Measurements from ENCODE around the gene OTOF. TPM values are rescaled to one million over a fixed set of nuclear protein-coding genes. Genes with fewer than 3 reads are reported as not detected.

OTOF gene
- polyA plus RNA-seq, 1 of the 3 experiments (the other 2 are of a cell fraction), result not detected

DNA sequence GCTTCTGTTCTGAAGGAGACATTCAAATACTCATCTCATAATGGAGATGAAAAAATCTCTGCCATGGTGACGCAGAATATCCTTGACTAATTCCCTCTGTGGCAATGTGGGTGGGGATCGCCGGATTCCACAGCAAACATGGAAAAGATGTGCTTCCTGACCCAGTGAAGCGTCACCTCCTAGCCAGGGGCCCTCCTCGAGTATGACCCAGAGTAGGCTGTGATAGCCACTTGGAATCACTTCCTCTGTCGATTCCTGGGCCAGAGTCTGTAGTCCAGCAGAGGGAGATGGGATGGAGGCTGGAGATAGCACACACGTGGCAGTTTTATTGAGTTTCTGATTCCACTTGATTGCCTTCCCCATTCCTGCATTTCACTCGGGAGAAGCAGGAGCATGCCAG, 39.4 kb downstream of the OTOF start:
- Histone ChIP-seq H3F3A (replicated peaks; ENCODE audit: insufficient read depth) (no peaks in the 10 kb centered on the region), H3K36me3 (replicated peaks in 1 of 2; ENCODE audit: control insufficient read depth in 1 of 2, insufficient read depth in 2 of 2, low read length in 1 of 2) (no peaks in the 10 kb centered on the region), H3K27me3 (ENCODE audit: insufficient read depth) (no peaks in the 10 kb centered on the region), H3K4me2 (no peak overlapping the region), H3K4me1 (ENCODE audit: control insufficient read depth in 1 of 2, insufficient read depth in 2 of 2, low read depth in 1 of 2, low read length in 1 of 2) (peaks cover 0 to 3% of the 10 kb centered on the region in 2 experiments; a peak in 1 of 4 replicates), H3K79me2 (ENCODE audit: insufficient read depth) (no peaks in the 10 kb centered on the region), H3K9me2 (no peaks in the 10 kb centered on the region), H3K27ac (ENCODE audit: low read depth in 2 of 2, low read length in 1 of 2) (no peak overlapping the region), H4K20me1 (ENCODE audit: insufficient read depth) (no peaks in the 10 kb centered on the region), H3K4me3 (ENCODE audit: low read depth in 2 of 2, low read length in 1 of 2) (no peak overlapping the region), H3K9ac (no peak overlapping the region), H3K9me3 (no peaks in the 10 kb centered on the region), H2AFZ (ENCODE audit: low read depth) (no peak overlapping the region)
- WGBS (ENCODE audit: low lambda C conversion rate), result 59% methylated on average over 8 of the region's 8 CpGs
- TF ChIP-seq NFIC (IDR thresholded peaks at IDR 0.05; ENCODE audit: borderline replicate concordance) (no peak), CHD2 (IDR thresholded peaks at IDR 0.05; ENCODE audit: low read length, partially characterized antibody) (no peak), RCOR1 (IDR thresholded peaks at IDR 0.05; ENCODE audit: low read length) (no peak), RFX5 (IDR thresholded peaks at IDR 0.05; ENCODE audit: low read length) (no peak), NRF1 (IDR thresholded peaks at IDR 0.05; ENCODE audit: low read depth, low read length) (no peak), EZH2phosphoT487 (IDR thresholded peaks at IDR 0.05; ENCODE audit: borderline replicate concordance, low read depth) (no peak), TCF12 (IDR thresholded peaks at IDR 0.05) (no peak)
- TF ChIP-seq, protein P1, sequence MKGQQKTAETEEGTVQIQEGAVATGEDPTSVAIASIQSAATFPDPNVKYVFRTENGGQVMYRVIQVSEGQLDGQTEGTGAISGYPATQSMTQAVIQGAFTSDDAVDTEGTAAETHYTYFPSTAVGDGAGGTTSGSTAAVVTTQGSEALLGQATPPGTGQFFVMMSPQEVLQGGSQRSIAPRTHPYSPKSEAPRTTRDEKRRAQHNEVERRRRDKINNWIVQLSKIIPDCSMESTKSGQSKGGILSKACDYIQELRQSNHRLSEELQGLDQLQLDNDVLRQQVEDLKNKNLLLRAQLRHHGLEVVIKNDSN (IDR thresholded peaks at IDR 0.05; ENCODE audit: borderline replicate concordance, low read depth), result no peak
- TF ChIP-seq, protein P2, sequence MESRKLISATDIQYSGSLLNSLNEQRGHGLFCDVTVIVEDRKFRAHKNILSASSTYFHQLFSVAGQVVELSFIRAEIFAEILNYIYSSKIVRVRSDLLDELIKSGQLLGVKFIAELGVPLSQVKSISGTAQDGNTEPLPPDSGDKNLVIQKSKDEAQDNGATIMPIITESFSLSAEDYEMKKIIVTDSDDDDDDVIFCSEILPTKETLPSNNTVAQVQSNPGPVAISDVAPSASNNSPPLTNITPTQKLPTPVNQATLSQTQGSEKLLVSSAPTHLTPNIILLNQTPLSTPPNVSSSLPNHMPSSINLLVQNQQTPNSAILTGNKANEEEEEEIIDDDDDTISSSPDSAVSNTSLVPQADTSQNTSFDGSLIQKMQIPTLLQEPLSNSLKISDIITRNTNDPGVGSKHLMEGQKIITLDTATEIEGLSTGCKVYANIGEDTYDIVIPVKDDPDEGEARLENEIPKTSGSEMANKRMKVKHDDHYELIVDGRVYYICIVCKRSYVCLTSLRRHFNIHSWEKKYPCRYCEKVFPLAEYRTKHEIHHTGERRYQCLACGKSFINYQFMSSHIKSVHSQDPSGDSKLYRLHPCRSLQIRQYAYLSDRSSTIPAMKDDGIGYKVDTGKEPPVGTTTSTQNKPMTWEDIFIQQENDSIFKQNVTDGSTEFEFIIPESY (IDR thresholded peaks at IDR 0.05; ENCODE audit: borderline replicate concordance, low read depth), result no peak
- TF ChIP-seq, protein P3, sequence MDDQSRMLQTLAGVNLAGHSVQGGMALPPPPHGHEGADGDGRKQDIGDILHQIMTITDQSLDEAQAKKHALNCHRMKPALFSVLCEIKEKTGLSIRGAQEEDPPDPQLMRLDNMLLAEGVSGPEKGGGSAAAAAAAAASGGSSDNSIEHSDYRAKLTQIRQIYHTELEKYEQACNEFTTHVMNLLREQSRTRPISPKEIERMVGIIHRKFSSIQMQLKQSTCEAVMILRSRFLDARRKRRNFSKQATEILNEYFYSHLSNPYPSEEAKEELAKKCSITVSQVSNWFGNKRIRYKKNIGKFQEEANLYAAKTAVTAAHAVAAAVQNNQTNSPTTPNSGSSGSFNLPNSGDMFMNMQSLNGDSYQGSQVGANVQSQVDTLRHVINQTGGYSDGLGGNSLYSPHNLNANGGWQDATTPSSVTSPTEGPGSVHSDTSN (IDR thresholded peaks at IDR 0.05), result no peak
- CTCF ChIA-PET, result no interaction called here
- POLR2A ChIA-PET, result no interaction called here
- no peak for DNase-seq

DNA sequence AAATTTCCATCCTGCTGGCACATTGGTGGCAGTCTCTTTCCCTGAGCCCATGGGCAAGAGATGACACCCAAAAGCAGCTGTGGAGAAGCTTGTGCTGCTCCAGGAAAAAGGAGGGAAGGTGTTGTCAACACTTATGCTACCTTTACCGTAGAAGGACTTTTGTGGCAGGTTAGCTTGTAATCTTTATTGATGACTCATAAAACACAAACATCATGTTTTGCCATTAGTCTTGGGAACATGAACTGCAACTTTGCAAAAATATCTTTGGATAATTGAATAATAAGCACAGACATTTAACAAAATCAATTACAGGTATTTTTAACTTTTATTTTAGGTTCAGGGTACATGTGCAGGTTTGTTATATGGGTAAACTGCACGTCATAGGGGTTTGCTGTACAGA, 42.8 kb downstream of the OTOF start:
- no peaks in the 10 kb centered on the region for H3K79me2 ChIP-seq (ENCODE audit: insufficient read depth)
- H3F3A ChIP-seq (replicated peaks; ENCODE audit: insufficient read depth), result no peaks in the 10 kb centered on the region
- no peak overlapping the region for H3K4me2 ChIP-seq
- no peak for DNase-seq
- H4K20me1 ChIP-seq (ENCODE audit: insufficient read depth), result no peaks in the 10 kb centered on the region
- H3K4me1 ChIP-seq (ENCODE audit: control insufficient read depth in 1 of 2, insufficient read depth in 2 of 2, low read depth in 1 of 2, low read length in 1 of 2), result peaks cover 0 to 3% of the 10 kb centered on the region in 2 experiments; a peak in 1 of 4 replicates
- H3K9ac ChIP-seq, result no peak overlapping the region
- H2AFZ ChIP-seq (ENCODE audit: low read depth), result no peak overlapping the region
- H3K9me3 ChIP-seq, result no peaks in the 10 kb centered on the region
- ChIA-PET POLR2A (no interaction called here), CTCF (interaction anchor here (0.9 to 1.7 kb wide), 2 partner anchors 9 to 17 kb away, joined by 3 to 4 read pairs; no protein-coding TSS in a partner anchor)
- 76% methylated on average over 2 of the region's 2 CpGs for WGBS (ENCODE audit: low lambda C conversion rate)
- H3K27ac ChIP-seq (ENCODE audit: low read depth in 2 of 2, low read length in 1 of 2), result no peak overlapping the region
- no peaks in the 10 kb centered on the region for H3K36me3 ChIP-seq (replicated peaks in 1 of 2; ENCODE audit: control insufficient read depth in 1 of 2, insufficient read depth in 2 of 2, low read length in 1 of 2)
- no peak overlapping the region for H3K4me3 ChIP-seq (ENCODE audit: low read depth in 2 of 2, low read length in 1 of 2)
- no peaks in the 10 kb centered on the region for H3K9me2 ChIP-seq
- H3K27me3 ChIP-seq (ENCODE audit: insufficient read depth), result no peaks in the 10 kb centered on the region
- TF ChIP-seq TCF12 (IDR thresholded peaks at IDR 0.05) (no peak), RCOR1 (IDR thresholded peaks at IDR 0.05; ENCODE audit: low read length) (no peak), SMC3 (IDR thresholded peaks at IDR 0.05; ENCODE audit: low read depth, low read length) (no peak), NRF1 (IDR thresholded peaks at IDR 0.05; ENCODE audit: low read depth, low read length) (no peak), CHD2 (IDR thresholded peaks at IDR 0.05; ENCODE audit: low read length, partially characterized antibody) (no peak), TEAD4 (IDR thresholded peaks at IDR 0.05; ENCODE audit: borderline replicate concordance, insufficient read depth) (no peak), ELF1 (IDR thresholded peaks at IDR 0.05) (no peak), NFIC (IDR thresholded peaks at IDR 0.05; ENCODE audit: borderline replicate concordance) (no peak), GABPA (IDR thresholded peaks at IDR 0.05; ENCODE audit: low read depth) (no peak), FOXJ3 (CRISPR knock-in tag; IDR thresholded peaks at IDR 0.05) (no peak), MXI1 (IDR thresholded peaks at IDR 0.05; ENCODE audit: low read depth, low read length) (no peak)
- TF ChIP-seq, protein P4, sequence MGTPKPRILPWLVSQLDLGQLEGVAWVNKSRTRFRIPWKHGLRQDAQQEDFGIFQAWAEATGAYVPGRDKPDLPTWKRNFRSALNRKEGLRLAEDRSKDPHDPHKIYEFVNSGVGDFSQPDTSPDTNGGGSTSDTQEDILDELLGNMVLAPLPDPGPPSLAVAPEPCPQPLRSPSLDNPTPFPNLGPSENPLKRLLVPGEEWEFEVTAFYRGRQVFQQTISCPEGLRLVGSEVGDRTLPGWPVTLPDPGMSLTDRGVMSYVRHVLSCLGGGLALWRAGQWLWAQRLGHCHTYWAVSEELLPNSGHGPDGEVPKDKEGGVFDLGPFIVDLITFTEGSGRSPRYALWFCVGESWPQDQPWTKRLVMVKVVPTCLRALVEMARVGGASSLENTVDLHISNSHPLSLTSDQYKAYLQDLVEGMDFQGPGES (IDR thresholded peaks at IDR 0.05; ENCODE audit: low read depth, low read length), result no peak
- TF ChIP-seq, protein P2 (IDR thresholded peaks at IDR 0.05; ENCODE audit: borderline replicate concordance, low read depth), result no peak
- TF ChIP-seq, protein P5, sequence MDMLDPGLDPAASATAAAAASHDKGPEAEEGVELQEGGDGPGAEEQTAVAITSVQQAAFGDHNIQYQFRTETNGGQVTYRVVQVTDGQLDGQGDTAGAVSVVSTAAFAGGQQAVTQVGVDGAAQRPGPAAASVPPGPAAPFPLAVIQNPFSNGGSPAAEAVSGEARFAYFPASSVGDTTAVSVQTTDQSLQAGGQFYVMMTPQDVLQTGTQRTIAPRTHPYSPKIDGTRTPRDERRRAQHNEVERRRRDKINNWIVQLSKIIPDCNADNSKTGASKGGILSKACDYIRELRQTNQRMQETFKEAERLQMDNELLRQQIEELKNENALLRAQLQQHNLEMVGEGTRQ (IDR thresholded peaks at IDR 0.05; ENCODE audit: borderline replicate concordance, low read depth, low read length), result no peak
- TF ChIP-seq, protein P6, sequence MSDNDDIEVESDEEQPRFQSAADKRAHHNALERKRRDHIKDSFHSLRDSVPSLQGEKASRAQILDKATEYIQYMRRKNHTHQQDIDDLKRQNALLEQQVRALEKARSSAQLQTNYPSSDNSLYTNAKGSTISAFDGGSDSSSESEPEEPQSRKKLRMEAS (IDR thresholded peaks at IDR 0.05; ENCODE audit: low read depth), result no peak

All from SK-N-SH (cell line).